Astrocyte (in vitro differentiated cells and primary cell): Measurements from ENCODE around the gene SCAI. TPM values are rescaled to one million over a fixed set of nuclear protein-coding genes. Genes with fewer than 3 reads are reported as not detected.

Source experiments
- DNase-seq: peaks from one replicate; pipeline ENCODE4 v3.0.0-alpha.2; 2010; ENCODE audit warnings: low read depth
- FAIRE-seq: peaks from 2 replicates; lab custom pipeline; 2011; peaks lifted over from hg19 to GRCh38; lab: Jason Lieb, UNC
- H2AFZ ChIP-seq: 2 replicates; pipeline ENCODE4 v1.6.0; 2012; ENCODE audit warnings: low read depth, low read length, inconsistent platforms
- H3K27ac ChIP-seq: 2 replicates; pipeline ENCODE4 v1.5.1; 2011; ENCODE audit warnings: low read depth, low read length, inconsistent platforms
- H3K27me3 ChIP-seq: 2 replicates; pipeline ENCODE4 v1.6.0; 2011; ENCODE audit warnings: low read length, inconsistent platforms; ENCODE audit not compliant: insufficient read depth
- H3K36me3 ChIP-seq: 2 replicates; pipeline ENCODE4 v1.5.1; 2011; ENCODE audit warnings: low read length, inconsistent platforms; ENCODE audit not compliant: insufficient read depth
- H3K4me1 ChIP-seq: 2 replicates; pipeline ENCODE4 v1.5.1; 2011; ENCODE audit warnings: low read length, inconsistent platforms; ENCODE audit not compliant: insufficient read depth
- H3K4me2 ChIP-seq: 2 replicates; pipeline ENCODE4 v1.6.0; 2012; ENCODE audit warnings: low read length, inconsistent platforms
- H3K4me3 ChIP-seq: 2 replicates; pipeline ENCODE4 v1.5.1; 2011; ENCODE audit warnings: low read depth, mild to moderate bottlenecking, low read length, inconsistent platforms; ENCODE audit not compliant: insufficient read depth
- H3K79me2 ChIP-seq: 2 replicates; pipeline ENCODE4 v1.6.0; 2012; ENCODE audit warnings: mild to moderate bottlenecking, low read length, inconsistent platforms; ENCODE audit not compliant: insufficient read depth
- H3K9ac ChIP-seq: 2 replicates; pipeline ENCODE4 v1.6.0; 2012; ENCODE audit warnings: mild to moderate bottlenecking, low read length, inconsistent platforms
- H3K9me3 ChIP-seq: 2 replicates; pipeline ENCODE4 v1.5.1; 2012; ENCODE audit warnings: low read depth, mild to moderate bottlenecking, low read length, inconsistent platforms; ENCODE audit not compliant: insufficient read depth
- H4K20me1 ChIP-seq: 2 replicates; pipeline ENCODE4 v1.6.0; 2012; ENCODE audit warnings: low read length, inconsistent platforms; ENCODE audit not compliant: insufficient read depth
- H3K27ac Mint-ChIP-seq: one replicate; pipeline ENCODE4 v1.8.0; 2021; ENCODE audit warnings: mild to moderate bottlenecking, mixed read lengths; ENCODE audit not compliant: unreplicated experiment
- H3K27me3 Mint-ChIP-seq: one replicate; pipeline ENCODE4 v1.8.0; 2021; ENCODE audit warnings: low read depth, mixed read lengths; ENCODE audit not compliant: unreplicated experiment
- H3K36me3 Mint-ChIP-seq: one replicate; pipeline ENCODE4 v1.8.0; 2021; ENCODE audit warnings: low read depth, mixed read lengths; ENCODE audit not compliant: unreplicated experiment
- H3K4me1 Mint-ChIP-seq: one replicate; pipeline ENCODE4 v1.8.0; 2021; ENCODE audit warnings: low read depth, mixed read lengths; ENCODE audit not compliant: unreplicated experiment
- H3K4me3 Mint-ChIP-seq: one replicate; pipeline ENCODE4 v1.8.0; 2021; ENCODE audit warnings: mild to moderate bottlenecking, moderate library complexity, mixed read lengths; ENCODE audit not compliant: unreplicated experiment
- H3K9me3 Mint-ChIP-seq: one replicate; pipeline ENCODE4 v1.8.0; 2021; ENCODE audit warnings: mild to moderate bottlenecking, mixed read lengths; ENCODE audit not compliant: unreplicated experiment
- EZH2 ChIP-seq: IDR thresholded peaks from 2 replicates; pipeline ENCODE4 v1.6.1; 2012; ENCODE audit warnings: mild to moderate bottlenecking, low read length, inconsistent platforms; ENCODE audit not compliant: insufficient read depth
- total RNA-seq: library from RNA; stranded (reverse); gene quantifications from 2 replicates; pipeline ENCODE4 v1.2.1, GENCODE V29; 2021
- TF ChIP-seq, protein P1 (sequence below): IDR thresholded peaks from 2 replicates; pipeline ENCODE4 v1.5.1; 2011; ENCODE audit warnings: low read depth, mild to moderate bottlenecking, inconsistent platforms, low read length, moderate library complexity; ENCODE audit not compliant: insufficient read depth

Gene SCAI
- total RNA-seq, 1 donor from 2014 or later = 6.8 TPM

DNA sequence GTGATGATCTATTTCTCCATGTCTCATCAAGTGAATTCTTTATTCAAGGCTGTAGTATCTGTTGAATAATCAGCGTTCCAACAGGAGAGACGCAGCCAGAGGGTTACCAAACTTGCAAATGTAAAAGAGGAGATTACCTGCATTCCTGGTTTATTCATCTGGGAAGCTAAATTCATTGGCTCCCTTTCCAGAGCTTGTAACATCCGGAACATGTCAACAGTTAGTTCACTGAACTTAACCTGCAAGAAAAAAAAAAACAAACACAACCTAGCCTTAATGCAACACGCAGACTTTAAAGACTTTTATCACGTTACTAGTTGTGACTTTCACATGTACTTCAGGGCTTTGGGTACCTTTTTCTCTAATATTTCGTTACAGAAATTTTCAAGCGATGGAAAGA, 140.0 kb downstream of the SCAI start:
- Mint-ChIP-seq H3K27ac (no peak overlapping the region), H3K27me3 (no peaks in the 10 kb centered on the region), H3K4me1 (no peaks in the 10 kb centered on the region), H3K4me3 (no peak overlapping the region), H3K9me3 (no peaks in the 10 kb centered on the region), H3K36me3 (peaks cover 2% of the 10 kb centered on the region)
- TF ChIP-seq EZH2 = no peak
- TF ChIP-seq, protein P1, sequence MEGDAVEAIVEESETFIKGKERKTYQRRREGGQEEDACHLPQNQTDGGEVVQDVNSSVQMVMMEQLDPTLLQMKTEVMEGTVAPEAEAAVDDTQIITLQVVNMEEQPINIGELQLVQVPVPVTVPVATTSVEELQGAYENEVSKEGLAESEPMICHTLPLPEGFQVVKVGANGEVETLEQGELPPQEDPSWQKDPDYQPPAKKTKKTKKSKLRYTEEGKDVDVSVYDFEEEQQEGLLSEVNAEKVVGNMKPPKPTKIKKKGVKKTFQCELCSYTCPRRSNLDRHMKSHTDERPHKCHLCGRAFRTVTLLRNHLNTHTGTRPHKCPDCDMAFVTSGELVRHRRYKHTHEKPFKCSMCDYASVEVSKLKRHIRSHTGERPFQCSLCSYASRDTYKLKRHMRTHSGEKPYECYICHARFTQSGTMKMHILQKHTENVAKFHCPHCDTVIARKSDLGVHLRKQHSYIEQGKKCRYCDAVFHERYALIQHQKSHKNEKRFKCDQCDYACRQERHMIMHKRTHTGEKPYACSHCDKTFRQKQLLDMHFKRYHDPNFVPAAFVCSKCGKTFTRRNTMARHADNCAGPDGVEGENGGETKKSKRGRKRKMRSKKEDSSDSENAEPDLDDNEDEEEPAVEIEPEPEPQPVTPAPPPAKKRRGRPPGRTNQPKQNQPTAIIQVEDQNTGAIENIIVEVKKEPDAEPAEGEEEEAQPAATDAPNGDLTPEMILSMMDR = no peak
- no peak for FAIRE-seq
- H3K4me2 ChIP-seq = no peak overlapping the region
- H3K79me2 ChIP-seq = no peaks in the 10 kb centered on the region
- no peaks in the 10 kb centered on the region for H3K27me3 ChIP-seq
- no peak for DNase-seq
- no peak overlapping the region for H3K27ac ChIP-seq
- H3K4me1 ChIP-seq = no peaks in the 10 kb centered on the region
- peaks cover 4% of the 10 kb centered on the region for H3K36me3 ChIP-seq
- no peak overlapping the region for H3K4me3 ChIP-seq
- H3K9ac ChIP-seq = no peak overlapping the region
- H4K20me1 ChIP-seq = no peaks in the 10 kb centered on the region
- no peaks in the 10 kb centered on the region for H3K9me3 ChIP-seq
- no peak overlapping the region for H2AFZ ChIP-seq

DNA sequence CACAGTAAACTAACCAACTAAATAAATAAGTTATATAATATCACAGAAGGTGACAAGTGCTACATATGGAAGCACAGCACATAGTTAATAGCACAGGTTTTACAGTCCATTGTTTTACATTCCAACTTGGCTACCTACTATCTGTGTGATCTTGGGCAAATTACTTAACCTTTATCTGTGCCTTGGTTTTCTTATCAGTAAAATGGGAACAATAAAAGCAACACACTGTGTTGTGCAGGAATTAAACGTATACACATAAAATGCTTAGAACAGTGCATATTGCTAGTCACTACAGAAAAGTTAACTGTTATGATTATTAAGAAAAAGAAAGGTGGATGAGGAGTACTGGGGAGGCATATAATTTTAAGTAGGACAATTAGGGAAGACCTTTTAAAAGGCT, 159.6 kb downstream of the SCAI start:
- H4K20me1 ChIP-seq = no peaks in the 10 kb centered on the region
- H2AFZ ChIP-seq = no peak overlapping the region
- no peak overlapping the region for H3K9ac ChIP-seq
- H3K36me3 Mint-ChIP-seq = peaks cover 6% of the 10 kb centered on the region
- H3K27me3 Mint-ChIP-seq = no peaks in the 10 kb centered on the region
- no peak overlapping the region for H3K4me3 ChIP-seq
- H3K4me1 Mint-ChIP-seq = no peaks in the 10 kb centered on the region
- no peak overlapping the region for H3K4me2 ChIP-seq
- FAIRE-seq (no peak), DNase-seq (no peak)
- H3K27ac Mint-ChIP-seq = no peak overlapping the region
- H3K4me3 Mint-ChIP-seq = no peak overlapping the region
- TF ChIP-seq EZH2 = no peak
- TF ChIP-seq, protein P1 = no peak
- H3K27ac ChIP-seq = no peak overlapping the region
- no peaks in the 10 kb centered on the region for H3K9me3 Mint-ChIP-seq
- no peaks in the 10 kb centered on the region for H3K9me3 ChIP-seq
- no peaks in the 10 kb centered on the region for H3K27me3 ChIP-seq
- H3K79me2 ChIP-seq = no peaks in the 10 kb centered on the region
- no peaks in the 10 kb centered on the region for H3K4me1 ChIP-seq
- H3K36me3 ChIP-seq = no peaks in the 10 kb centered on the region

DNA sequence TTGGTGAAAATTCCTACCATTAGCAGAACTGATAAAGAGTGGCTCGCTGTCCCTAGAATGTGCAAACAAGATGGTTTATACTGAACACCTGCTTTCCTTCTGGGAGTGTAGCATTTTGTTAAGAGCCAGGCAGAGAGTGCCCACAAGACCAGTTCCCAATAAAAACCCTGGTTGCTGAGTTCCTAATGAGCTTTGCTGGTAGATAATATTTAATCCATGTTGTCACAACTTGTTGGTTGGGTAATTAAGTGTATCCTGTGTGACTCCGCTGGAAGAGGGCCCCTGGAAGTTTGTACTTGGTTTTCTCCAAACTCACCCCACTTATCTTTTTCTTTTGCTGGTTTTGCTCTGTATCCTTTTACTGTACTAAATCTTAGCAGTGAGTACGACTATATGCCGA, 162.9 kb downstream of the SCAI start:
- no peak for TF ChIP-seq EZH2
- TF ChIP-seq, protein P1 = no peak
- H3K36me3 ChIP-seq = no peaks in the 10 kb centered on the region
- no peak for DNase-seq
- no peaks in the 10 kb centered on the region for H3K4me1 Mint-ChIP-seq
- H3K27ac ChIP-seq = no peak overlapping the region
- H3K4me1 ChIP-seq = no peaks in the 10 kb centered on the region
- no peak for FAIRE-seq
- no peaks in the 10 kb centered on the region for H3K79me2 ChIP-seq
- H3K27me3 ChIP-seq = no peaks in the 10 kb centered on the region
- H3K9me3 ChIP-seq = no peaks in the 10 kb centered on the region
- H3K4me3 ChIP-seq = no peak overlapping the region
- no peak overlapping the region for H3K27ac Mint-ChIP-seq
- no peaks in the 10 kb centered on the region for H4K20me1 ChIP-seq
- no peaks in the 10 kb centered on the region for H3K9me3 Mint-ChIP-seq
- H2AFZ ChIP-seq = no peak overlapping the region
- no peaks in the 10 kb centered on the region for H3K27me3 Mint-ChIP-seq
- H3K36me3 Mint-ChIP-seq = peaks cover 6% of the 10 kb centered on the region
- no peak overlapping the region for H3K4me2 ChIP-seq
- H3K9ac ChIP-seq = no peak overlapping the region
- no peak overlapping the region for H3K4me3 Mint-ChIP-seq
